Esophagus muscularis mucosa (tissue), 4 donors: ENCODE measurements around the gene ZNF319.
"Not testable (repeated sequence)": the region's sequence is repeated elsewhere in the genome, so short reads cannot be mapped to it uniquely, and the experiment has no call there.

ENCODE experiments used
- EP300 ChIP-seq: sonication (generic); formaldehyde crosslinking; IDR thresholded peaks from one replicate; pipeline ENCODE4 v1.6.1; 2017; ENCODE audit warnings: antibody characterized with exemption
- POLR2A ChIP-seq: fragments of 450-650 bp; IDR thresholded peaks from one replicate; pipeline ENCODE4 v1.6.1; 2017; ENCODE audit warnings: antibody characterized with exemption, moderate library complexity, mild to moderate bottlenecking, low read depth
- POLR2AphosphoS5 ChIP-seq, 2 donors: sonication (generic); formaldehyde crosslinking; IDR thresholded peaks; one replicate each; pipeline ENCODE4 v1.6.1; 2017; ENCODE audit warnings: antibody characterized with exemption in 2 of 2
- TF ChIP-seq, protein P1 (sequence below), 3 experiments: fragments of 200-600 bp in 2 of 3; fragments of 450-650 bp in 1 of 3; sonication (generic) in 2 of 3; IDR thresholded peaks; one replicate each; pipeline ENCODE4 v1.5.1; 2017 to 2019; ENCODE audit warnings: antibody characterized with exemption in 3 of 3, mild to moderate bottlenecking in 2 of 3, moderate library complexity in 1 of 3

- TF ChIP-seq, protein P1, sequence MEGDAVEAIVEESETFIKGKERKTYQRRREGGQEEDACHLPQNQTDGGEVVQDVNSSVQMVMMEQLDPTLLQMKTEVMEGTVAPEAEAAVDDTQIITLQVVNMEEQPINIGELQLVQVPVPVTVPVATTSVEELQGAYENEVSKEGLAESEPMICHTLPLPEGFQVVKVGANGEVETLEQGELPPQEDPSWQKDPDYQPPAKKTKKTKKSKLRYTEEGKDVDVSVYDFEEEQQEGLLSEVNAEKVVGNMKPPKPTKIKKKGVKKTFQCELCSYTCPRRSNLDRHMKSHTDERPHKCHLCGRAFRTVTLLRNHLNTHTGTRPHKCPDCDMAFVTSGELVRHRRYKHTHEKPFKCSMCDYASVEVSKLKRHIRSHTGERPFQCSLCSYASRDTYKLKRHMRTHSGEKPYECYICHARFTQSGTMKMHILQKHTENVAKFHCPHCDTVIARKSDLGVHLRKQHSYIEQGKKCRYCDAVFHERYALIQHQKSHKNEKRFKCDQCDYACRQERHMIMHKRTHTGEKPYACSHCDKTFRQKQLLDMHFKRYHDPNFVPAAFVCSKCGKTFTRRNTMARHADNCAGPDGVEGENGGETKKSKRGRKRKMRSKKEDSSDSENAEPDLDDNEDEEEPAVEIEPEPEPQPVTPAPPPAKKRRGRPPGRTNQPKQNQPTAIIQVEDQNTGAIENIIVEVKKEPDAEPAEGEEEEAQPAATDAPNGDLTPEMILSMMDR (IDR thresholded peaks at IDR 0.05): not testable (repeated sequence)
- not testable (repeated sequence) for TF ChIP-seq POLR2A; EP300; POLR2AphosphoS5 (IDR thresholded peaks at IDR 0.05)
Observed at GRCh38 chr16:57978070-57978465, 22.4 kb downstream of the ZNF319 start.
